Panc1 (cell line): Measurements from ENCODE around the gene HJURP. TPM values are rescaled to one million over a fixed set of nuclear protein-coding genes. Genes with fewer than 3 reads are reported as not detected.

Experiments
- ATAC-seq: fragments of 200-7000 bp; cut with Tn5 transposase; 2 replicates; pipeline ENCODE4 v1.9.1; 2020; ENCODE audit warnings: mild to moderate bottlenecking, moderate library complexity
- BruUV-seq: library from RNA; stranded (reverse); fragments of 400-500 nt; replicated peaks from 2 replicates; lab custom pipeline; 2021; lab: Mats Ljungman, UMichigan
- CTCF ChIA-PET: fragments of 300-600 bp; sonication (Branson Sonifier 250); formaldehyde crosslinking; loops from one replicate; lab custom pipeline; 2022; ENCODE audit warnings: antibody characterized with exemption; lab: Charles Lee
- POLR2A ChIA-PET: fragments of 300-600 bp; sonication (Branson Sonifier 250); formaldehyde crosslinking; loops from one replicate; lab custom pipeline; 2022; ENCODE audit warnings: antibody characterized with exemption; lab: Charles Lee
- DNase-seq: peaks from one replicate; pipeline ENCODE4 v3.0.0-alpha.2; 2010; ENCODE audit warnings: low read depth, low spot score
- H3K27ac ChIP-seq: 2 replicates; pipeline ENCODE4 v1.5.1; 2011; ENCODE audit warnings: mild to moderate bottlenecking, low read length, inconsistent platforms
- H3K27me3 ChIP-seq: fragments of 200-500 bp; sonication (Bioruptor generic); 2 replicates; pipeline ENCODE4 v1.6.0; 2014; ENCODE audit warnings: low read length, inconsistent platforms; ENCODE audit not compliant: control insufficient read depth, insufficient read depth
- H3K36me3 ChIP-seq: fragments of 200-500 bp; sonication (Bioruptor generic); 2 replicates; pipeline ENCODE4 v1.5.1; 2014; ENCODE audit warnings: inconsistent platforms, mild to moderate bottlenecking, low read length, moderate library complexity; ENCODE audit not compliant: control insufficient read depth, insufficient read depth
- H3K4me1 ChIP-seq: 2 replicates; pipeline ENCODE4 v1.5.1; 2011; ENCODE audit warnings: inconsistent platforms, mild to moderate bottlenecking, low read length, moderate library complexity; ENCODE audit not compliant: control insufficient read depth, insufficient read depth
- H3K4me3 ChIP-seq, 2 experiments: 2 replicates each; pipeline ENCODE4 v1.5.1; 2011 to 2012; ENCODE audit warnings: low read depth in 2 of 2, low read length in 2 of 2, mild to moderate bottlenecking in 2 of 2, inconsistent platforms in 1 of 2, moderate library complexity in 1 of 2
- H3K9me3 ChIP-seq: fragments of 200-500 bp; sonication (Bioruptor generic); 2 replicates; pipeline ENCODE4 v1.5.1; 2014; ENCODE audit warnings: low read depth, mild to moderate bottlenecking, inconsistent platforms, low read length, moderate library complexity; ENCODE audit not compliant: control insufficient read depth, insufficient read depth
- POLR2AphosphoS5 ChIP-seq: IDR thresholded peaks from 2 replicates; pipeline ENCODE4 v1.6.1; 2012; ENCODE audit warnings: mild to moderate bottlenecking, low read depth, low read length, moderate library complexity
- SIN3A ChIP-seq: IDR thresholded peaks from 2 replicates; pipeline ENCODE4 v1.6.1; 2012; ENCODE audit warnings: low read depth, mild to moderate bottlenecking, low read length, moderate library complexity, borderline replicate concordance; ENCODE audit not compliant: insufficient read depth
- TCF7L2 ChIP-seq: IDR thresholded peaks from 2 replicates; pipeline ENCODE4 v1.6.1; 2011; ENCODE audit warnings: mild to moderate bottlenecking, low read depth, low read length, inconsistent platforms
- in situ Hi-C: cut with HindIII; loops from 2 replicates; pipeline ENCODE4 v1.10.0; 2016; ENCODE audit warnings: low sequenced_read_pairs, low pct_unique_long_range_greater_than_20kb
- intact Hi-C: fragments of 100-400 bp; cut with micrococcal nuclease; formaldehyde crosslinking; loops from one replicate; pipeline ENCODE4 v1.10.0; 2022; ENCODE audit not compliant: unreplicated experiment
- total RNA-seq: library from RNA; stranded (reverse); gene quantifications from one replicate; pipeline ENCODE4 v1.2.1, GENCODE V29; 2021; ENCODE audit not compliant: unreplicated experiment
- TF ChIP-seq, protein P1 (sequence below), 2 experiments: IDR thresholded peaks; 2 replicates each; pipeline ENCODE4 v1.6.1; 2011 to 2012; ENCODE audit warnings: low read depth in 2 of 2, control low read depth in 1 of 2, low read length in 1 of 2, mild to moderate bottlenecking in 1 of 2, moderate library complexity in 1 of 2; ENCODE audit not compliant: insufficient read depth in 1 of 2
- TF ChIP-seq, protein P2 (sequence below): fragments of 450-650 bp; IDR thresholded peaks from 2 replicates; pipeline ENCODE4 v1.5.1; 2017; ENCODE audit warnings: mild to moderate bottlenecking

The HJURP gene
- total RNA-seq, 1 experiment from 2014 or later, result 87.0 TPM

DNA sequence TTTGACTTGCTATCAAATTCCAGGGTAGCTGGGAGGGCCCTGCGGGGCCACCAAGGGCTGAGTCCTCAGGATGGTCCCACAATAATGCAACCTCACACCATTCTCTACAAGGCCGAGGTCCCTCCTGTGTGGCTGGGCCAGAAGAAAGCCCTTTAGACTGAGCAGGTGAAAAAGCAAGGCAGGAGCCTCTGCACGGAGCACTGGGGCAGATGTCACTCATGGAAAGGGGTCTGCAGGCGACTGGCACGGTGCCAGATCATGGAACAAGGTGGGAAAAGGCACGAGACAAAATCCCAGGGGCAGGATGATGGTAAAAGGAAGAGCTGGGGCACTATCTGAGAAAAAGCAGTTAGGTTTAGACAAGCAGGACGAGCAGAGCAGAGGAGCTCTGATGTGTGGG lies 16.1 kb downstream of the HJURP start:
- DNase-seq, result no peak
- ChIA-PET POLR2A (no interaction called here), CTCF (no interaction called here)
- TF ChIP-seq, protein P1, sequence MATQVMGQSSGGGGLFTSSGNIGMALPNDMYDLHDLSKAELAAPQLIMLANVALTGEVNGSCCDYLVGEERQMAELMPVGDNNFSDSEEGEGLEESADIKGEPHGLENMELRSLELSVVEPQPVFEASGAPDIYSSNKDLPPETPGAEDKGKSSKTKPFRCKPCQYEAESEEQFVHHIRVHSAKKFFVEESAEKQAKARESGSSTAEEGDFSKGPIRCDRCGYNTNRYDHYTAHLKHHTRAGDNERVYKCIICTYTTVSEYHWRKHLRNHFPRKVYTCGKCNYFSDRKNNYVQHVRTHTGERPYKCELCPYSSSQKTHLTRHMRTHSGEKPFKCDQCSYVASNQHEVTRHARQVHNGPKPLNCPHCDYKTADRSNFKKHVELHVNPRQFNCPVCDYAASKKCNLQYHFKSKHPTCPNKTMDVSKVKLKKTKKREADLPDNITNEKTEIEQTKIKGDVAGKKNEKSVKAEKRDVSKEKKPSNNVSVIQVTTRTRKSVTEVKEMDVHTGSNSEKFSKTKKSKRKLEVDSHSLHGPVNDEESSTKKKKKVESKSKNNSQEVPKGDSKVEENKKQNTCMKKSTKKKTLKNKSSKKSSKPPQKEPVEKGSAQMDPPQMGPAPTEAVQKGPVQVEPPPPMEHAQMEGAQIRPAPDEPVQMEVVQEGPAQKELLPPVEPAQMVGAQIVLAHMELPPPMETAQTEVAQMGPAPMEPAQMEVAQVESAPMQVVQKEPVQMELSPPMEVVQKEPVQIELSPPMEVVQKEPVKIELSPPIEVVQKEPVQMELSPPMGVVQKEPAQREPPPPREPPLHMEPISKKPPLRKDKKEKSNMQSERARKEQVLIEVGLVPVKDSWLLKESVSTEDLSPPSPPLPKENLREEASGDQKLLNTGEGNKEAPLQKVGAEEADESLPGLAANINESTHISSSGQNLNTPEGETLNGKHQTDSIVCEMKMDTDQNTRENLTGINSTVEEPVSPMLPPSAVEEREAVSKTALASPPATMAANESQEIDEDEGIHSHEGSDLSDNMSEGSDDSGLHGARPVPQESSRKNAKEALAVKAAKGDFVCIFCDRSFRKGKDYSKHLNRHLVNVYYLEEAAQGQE (IDR thresholded peaks at IDR 0.05; ENCODE audit: insufficient read depth in 1 of 2, low read depth in 2 of 2, low read length in 1 of 2), result no peak
- TF ChIP-seq, protein P2, sequence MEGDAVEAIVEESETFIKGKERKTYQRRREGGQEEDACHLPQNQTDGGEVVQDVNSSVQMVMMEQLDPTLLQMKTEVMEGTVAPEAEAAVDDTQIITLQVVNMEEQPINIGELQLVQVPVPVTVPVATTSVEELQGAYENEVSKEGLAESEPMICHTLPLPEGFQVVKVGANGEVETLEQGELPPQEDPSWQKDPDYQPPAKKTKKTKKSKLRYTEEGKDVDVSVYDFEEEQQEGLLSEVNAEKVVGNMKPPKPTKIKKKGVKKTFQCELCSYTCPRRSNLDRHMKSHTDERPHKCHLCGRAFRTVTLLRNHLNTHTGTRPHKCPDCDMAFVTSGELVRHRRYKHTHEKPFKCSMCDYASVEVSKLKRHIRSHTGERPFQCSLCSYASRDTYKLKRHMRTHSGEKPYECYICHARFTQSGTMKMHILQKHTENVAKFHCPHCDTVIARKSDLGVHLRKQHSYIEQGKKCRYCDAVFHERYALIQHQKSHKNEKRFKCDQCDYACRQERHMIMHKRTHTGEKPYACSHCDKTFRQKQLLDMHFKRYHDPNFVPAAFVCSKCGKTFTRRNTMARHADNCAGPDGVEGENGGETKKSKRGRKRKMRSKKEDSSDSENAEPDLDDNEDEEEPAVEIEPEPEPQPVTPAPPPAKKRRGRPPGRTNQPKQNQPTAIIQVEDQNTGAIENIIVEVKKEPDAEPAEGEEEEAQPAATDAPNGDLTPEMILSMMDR, result no peak
- TF ChIP-seq TCF7L2, result no peak
- no TSS peak for BruUV-seq
- no peaks in the 10 kb centered on the region for H3K9me3 ChIP-seq
- in situ Hi-C loops (no loop called here), intact Hi-C loops (no loop called here)
- no peak for ATAC-seq
- peaks cover 29% of the 10 kb centered on the region for H3K36me3 ChIP-seq
- H3K27me3 ChIP-seq, result no peaks in the 10 kb centered on the region
- peak overlapping the region; percentile 73 for H3K27ac ChIP-seq
- no peak overlapping the region for H3K4me3 ChIP-seq
- peaks cover 56% of the 10 kb centered on the region for H3K4me1 ChIP-seq

DNA sequence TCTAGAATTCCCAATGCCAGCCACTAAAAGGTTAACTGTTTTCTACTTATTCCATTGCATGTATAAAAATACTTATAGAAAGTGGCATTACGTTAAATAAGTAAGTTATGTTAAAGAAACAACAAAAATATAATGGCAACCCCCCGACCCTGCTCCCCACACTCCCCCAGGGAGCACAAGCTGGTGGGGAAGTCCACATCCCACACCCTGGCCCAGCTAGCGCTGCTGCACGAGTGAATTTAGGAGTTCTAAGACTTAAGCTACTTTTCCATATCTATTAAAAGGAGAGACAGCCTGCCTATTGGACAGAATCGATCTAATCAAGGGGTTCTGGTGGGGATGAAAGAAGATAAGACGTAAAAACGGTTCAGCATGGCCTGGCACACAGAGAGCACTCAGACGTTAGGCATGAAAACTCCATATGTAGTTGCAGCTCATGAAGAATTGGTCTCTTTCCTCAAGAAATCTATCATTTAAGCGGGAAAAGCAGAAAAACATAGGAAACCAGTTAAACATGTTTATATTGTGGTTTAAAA lies 16.6 kb downstream of the HJURP start:
- POLR2A ChIA-PET, result no interaction called here
- in situ Hi-C loops, result no loop called here
- no peaks in the 10 kb centered on the region for H3K27me3 ChIP-seq
- H3K9me3 ChIP-seq, result no peaks in the 10 kb centered on the region
- H3K27ac ChIP-seq, result peak overlapping the region; percentile 73
- ATAC-seq (no peak), DNase-seq (no peak)
- CTCF ChIA-PET, result no interaction called here
- peaks cover 28% of the 10 kb centered on the region for H3K36me3 ChIP-seq
- no TSS peak for BruUV-seq
- intact Hi-C loops, result no loop called here
- TF ChIP-seq, protein P1 (IDR thresholded peaks at IDR 0.05; ENCODE audit: insufficient read depth in 1 of 2, low read depth in 2 of 2, low read length in 1 of 2), result no peak
- TF ChIP-seq, protein P2, result no peak
- TF ChIP-seq SIN3A (no peak), TCF7L2 (no peak), POLR2AphosphoS5 (no peak)
- H3K4me1 ChIP-seq, result peaks cover 61% of the 10 kb centered on the region
- H3K4me3 ChIP-seq, result no peak overlapping the region
